Astrocyte of the spinal cord (primary cell): ENCODE results near the gene TMEM132D.

ENCODE experiments used
- DNase-seq: peaks from one replicate; pipeline ENCODE4 v3.0.0; 2011; ENCODE audit warnings: low read depth, low spot score
- H3K4me3 ChIP-seq: 2 replicates; pipeline ENCODE4 v1.5.1; 2011; ENCODE audit warnings: low read depth, mild to moderate bottlenecking, low read length, moderate library complexity
- in situ Hi-C: cut with HindIII; loops from 2 replicates; pipeline ENCODE4 v1.10.0; 2017; ENCODE audit warnings: low sequenced_read_pairs
- TF ChIP-seq, protein P1 (sequence below): IDR thresholded peaks from 2 replicates; pipeline ENCODE4 v1.5.1; 2012; ENCODE audit warnings: low read depth, mild to moderate bottlenecking, low read length, inconsistent platforms

TMEM132D gene

DNA sequence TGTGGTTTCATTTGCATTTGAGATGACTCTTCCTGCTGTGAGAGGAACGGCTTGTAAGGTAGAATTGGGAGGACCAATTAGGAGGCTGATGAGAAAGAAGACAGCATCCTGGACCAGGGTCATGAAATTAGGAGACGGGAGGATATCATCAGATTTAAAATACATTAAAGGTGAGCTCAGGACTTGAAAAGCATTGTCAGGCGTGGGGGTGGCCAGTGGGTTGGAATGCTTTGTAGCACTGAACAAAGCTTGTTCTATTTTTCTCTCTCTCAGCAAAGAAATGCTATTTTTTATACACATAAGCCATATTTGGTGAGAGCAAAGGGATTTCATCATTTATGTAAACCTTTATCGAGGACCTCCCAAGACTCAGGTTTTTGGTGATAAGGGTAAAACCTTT, 157.5 kb downstream of the TMEM132D start:
- TF ChIP-seq, protein P1, sequence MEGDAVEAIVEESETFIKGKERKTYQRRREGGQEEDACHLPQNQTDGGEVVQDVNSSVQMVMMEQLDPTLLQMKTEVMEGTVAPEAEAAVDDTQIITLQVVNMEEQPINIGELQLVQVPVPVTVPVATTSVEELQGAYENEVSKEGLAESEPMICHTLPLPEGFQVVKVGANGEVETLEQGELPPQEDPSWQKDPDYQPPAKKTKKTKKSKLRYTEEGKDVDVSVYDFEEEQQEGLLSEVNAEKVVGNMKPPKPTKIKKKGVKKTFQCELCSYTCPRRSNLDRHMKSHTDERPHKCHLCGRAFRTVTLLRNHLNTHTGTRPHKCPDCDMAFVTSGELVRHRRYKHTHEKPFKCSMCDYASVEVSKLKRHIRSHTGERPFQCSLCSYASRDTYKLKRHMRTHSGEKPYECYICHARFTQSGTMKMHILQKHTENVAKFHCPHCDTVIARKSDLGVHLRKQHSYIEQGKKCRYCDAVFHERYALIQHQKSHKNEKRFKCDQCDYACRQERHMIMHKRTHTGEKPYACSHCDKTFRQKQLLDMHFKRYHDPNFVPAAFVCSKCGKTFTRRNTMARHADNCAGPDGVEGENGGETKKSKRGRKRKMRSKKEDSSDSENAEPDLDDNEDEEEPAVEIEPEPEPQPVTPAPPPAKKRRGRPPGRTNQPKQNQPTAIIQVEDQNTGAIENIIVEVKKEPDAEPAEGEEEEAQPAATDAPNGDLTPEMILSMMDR = no peak
- H3K4me3 ChIP-seq = no peak overlapping the region
- no peak for DNase-seq
- in situ Hi-C loops = no loop called here

DNA sequence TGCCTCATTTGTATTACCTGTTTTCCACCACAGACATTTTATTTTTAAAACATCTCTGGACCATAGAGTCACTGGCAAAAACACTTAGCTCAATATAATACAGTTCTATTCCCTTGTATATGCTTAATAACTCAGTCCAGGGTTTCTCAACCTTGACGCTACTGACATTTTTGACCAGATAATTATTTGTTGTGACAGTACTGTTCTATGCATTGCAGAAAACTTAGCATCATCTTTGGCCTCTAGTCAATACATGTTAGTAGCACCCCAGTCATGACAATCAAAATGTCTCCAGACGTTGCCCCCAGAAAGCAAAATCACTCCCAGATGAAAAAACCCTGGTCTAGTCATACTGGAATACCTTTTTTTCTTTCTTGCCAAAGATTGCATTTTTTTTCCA, 174.7 kb downstream of the TMEM132D start:
- in situ Hi-C loops = no loop called here

DNA sequence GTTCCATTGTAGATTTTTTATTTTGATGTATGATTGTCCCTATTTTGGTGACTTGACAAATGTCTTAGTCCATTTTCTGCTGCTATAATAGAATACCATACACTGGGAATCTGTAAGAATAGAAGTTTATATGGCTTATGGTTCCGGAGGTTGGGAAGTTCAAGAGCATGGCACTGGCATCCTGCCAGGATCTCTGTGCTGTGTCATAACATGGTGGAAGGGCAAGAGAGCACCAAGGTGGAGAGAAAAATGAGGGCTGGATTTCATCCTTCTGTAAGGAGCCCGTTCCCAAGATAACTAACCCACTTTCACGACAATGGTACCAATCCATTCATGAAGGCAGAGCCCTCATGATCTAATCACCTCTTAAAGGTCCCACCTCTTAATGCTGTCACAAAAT, 176.7 kb downstream of the TMEM132D start:
- TF ChIP-seq, protein P1 = no peak
- no peak overlapping the region for H3K4me3 ChIP-seq
- no peak for DNase-seq
- in situ Hi-C loops = no loop called here

More for the DNA sequence above, 174.7 kb downstream of the TMEM132D start:
- DNase-seq = no peak
- TF ChIP-seq, protein P1 = no peak
- H3K4me3 ChIP-seq = no peak overlapping the region

DNA sequence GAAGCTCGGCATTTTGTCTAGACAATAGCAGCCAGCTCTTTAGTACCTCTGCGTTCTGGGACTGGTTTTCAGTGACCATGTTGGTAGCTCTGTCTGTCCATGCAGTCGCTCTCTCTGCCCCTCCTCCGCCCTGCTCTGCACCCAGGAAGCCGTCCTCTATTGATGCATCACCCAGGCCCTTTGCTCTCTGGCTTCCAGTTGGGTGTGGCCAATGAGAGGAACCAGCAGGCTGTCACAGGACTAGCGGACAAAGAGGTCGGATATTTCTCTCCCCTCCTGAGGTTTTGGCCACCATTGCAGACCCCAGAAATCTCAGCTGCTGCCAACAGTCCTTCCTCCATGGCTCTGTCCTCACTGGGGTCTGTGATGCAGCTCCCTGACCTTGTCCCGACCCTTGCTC, 180.6 kb downstream of the TMEM132D start:
- in situ Hi-C loops = no loop called here
- TF ChIP-seq, protein P1 = no peak
- no peak for DNase-seq
- no peak overlapping the region for H3K4me3 ChIP-seq

DNA sequence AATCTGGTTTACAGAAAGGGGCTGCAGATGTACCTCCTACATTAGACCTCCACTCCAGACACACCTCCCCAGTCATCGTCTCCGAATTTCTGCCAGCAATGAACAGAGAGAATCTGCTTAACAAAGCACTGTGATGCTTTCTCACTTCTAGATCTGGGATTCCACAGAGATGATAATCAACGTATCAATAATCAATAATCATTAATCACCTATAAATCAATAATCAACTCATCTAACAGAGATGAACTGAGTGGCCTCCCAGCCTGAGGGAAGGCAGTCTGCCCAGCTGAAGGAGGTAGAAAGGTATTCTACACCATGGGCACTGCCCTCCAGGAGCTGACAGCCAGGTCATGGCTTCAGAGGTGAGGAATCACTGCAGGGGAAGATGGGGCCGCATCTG, 183.2 kb downstream of the TMEM132D start:
- no peak for DNase-seq
- H3K4me3 ChIP-seq = no peak overlapping the region
- TF ChIP-seq, protein P1 = no peak
- in situ Hi-C loops = no loop called here

DNA sequence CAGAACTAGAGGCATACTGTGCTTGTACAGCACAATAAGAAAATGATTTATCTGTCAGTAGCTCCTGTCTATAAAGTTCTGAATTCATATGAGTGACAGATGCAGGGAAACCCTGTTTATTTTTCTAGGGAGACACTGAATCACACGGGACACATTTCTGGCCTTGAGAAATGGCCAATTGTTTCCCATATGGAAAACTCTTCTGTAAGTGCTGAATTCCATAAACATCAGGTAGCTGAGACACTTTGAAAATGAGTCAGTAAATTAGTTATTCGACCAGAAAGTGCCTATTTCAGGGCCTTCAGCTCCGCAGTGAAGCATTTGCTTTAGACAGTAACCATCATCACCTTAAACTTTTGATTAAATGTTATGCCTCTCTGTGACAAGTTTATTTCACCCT, 184.4 kb downstream of the TMEM132D start:
- in situ Hi-C loops = no loop called here
- H3K4me3 ChIP-seq = no peak overlapping the region
- TF ChIP-seq, protein P1 = no peak
- DNase-seq = no peak

DNA sequence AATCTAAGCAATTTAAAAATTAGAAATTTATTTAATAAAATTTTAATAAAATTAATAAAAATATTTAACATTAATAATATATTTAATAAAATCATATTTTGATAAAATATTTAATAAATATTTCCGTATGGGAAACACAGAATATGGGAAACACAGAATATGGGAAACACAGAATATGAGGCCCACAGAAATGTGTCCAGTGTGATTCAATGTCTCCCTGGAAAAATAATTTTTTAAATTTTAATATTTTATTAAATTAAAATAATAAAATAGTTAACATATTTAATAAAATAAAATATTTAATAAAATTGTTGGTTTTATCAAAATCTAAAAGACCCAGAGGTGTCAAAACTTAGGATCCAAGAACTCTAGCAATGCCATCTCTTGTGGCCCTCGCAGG, 186.4 kb downstream of the TMEM132D start:
- in situ Hi-C loops = no loop called here
- TF ChIP-seq, protein P1 = no peak
- H3K4me3 ChIP-seq = no peak overlapping the region
- DNase-seq = no peak
